Testis (tissue), 3 donors: ENCODE results near the gene TTC33. TPM values are rescaled to one million over a fixed set of nuclear protein-coding genes. Genes with fewer than 3 reads are reported as not detected.
"Not testable (repeated sequence)": the region's sequence is repeated elsewhere in the genome, so short reads cannot be mapped to it uniquely, and the experiment has no call there.

Source experiments
- DNase-seq: peaks from one replicate; pipeline ENCODE4 v3.0.0-alpha.2; 2019
- H3K27ac ChIP-seq, 2 donors: fragments of 200-600 bp; sonication (generic); one replicate each; pipeline ENCODE4 v1.5.1; 2019
- H3K27me3 ChIP-seq: fragments of 200-600 bp; sonication (generic); one replicate; pipeline ENCODE4 v1.5.1; 2019
- H3K36me3 ChIP-seq: fragments of 200-600 bp; sonication (generic); one replicate; pipeline ENCODE4 v1.5.1; 2017; ENCODE audit warnings: low read depth; ENCODE audit errors: missing control alignments
- H3K4me1 ChIP-seq: fragments of 200-600 bp; sonication (generic); one replicate; pipeline ENCODE4 v1.5.1; 2019
- H3K4me3 ChIP-seq, 2 donors: fragments of 200-600 bp; sonication (generic); one replicate each; pipeline ENCODE4 v1.5.1; 2017 to 2019
- H3K9me3 ChIP-seq: fragments of 200-600 bp; sonication (generic); one replicate; pipeline ENCODE4 v1.5.1; 2017
- CTCF ChIP-seq, 3 experiments: fragments of 450-650 bp in 2 of 3; fragments of 200-600 bp in 1 of 3; sonication (generic) in 1 of 3; IDR thresholded peaks; one replicate each; pipeline ENCODE4 v1.5.1; 2016 to 2019; ENCODE audit warnings: antibody characterized with exemption in 3 of 3, mild to moderate bottlenecking in 2 of 3, moderate library complexity in 1 of 3
- POLR2A ChIP-seq: fragments of 450-650 bp; IDR thresholded peaks from one replicate; pipeline ENCODE4 v1.6.1; 2017; ENCODE audit warnings: antibody characterized with exemption, mild to moderate bottlenecking, moderate library complexity
- WGBS, 2 donors: methylation state at CpG; one replicate each; pipeline ENCODE4 v1.1.5; 2018; 5-methylcytosine and 5-hydroxymethylcytosine counted together
- intact Hi-C: fragments of 100-400 bp; cut with DNase I; formaldehyde crosslinking; loops from one replicate; pipeline ENCODE4 v1.15.1; 2023; ENCODE audit warnings: low total_unique reads
- polyA plus RNA-seq: library from polyadenylated mRNA; stranded (reverse); fragments of 350-450 nt; fragmentation: Illumina TruSeq; extraction: RNeasy Lipid Tissue Mini Kit (QIAGEN cat#74804); gene quantifications from one replicate; pipeline ENCODE4 v1.2.3, GENCODE V29; 2014; ENCODE audit warnings: low read depth, low replicate concordance; ENCODE audit not compliant: insufficient read depth
- total RNA-seq, 2 donors: library from RNA; depleted of rRNA; stranded (reverse); fragments of >200 nt; gene quantifications; one replicate each; pipeline ENCODE4 v1.2.3, GENCODE V29; 2016

The TTC33 gene
- total and polyA plus RNA-seq, 3 donors from 2014 or later: 14.7 to 16.5 (median 15.2) TPM

- no peak overlapping the region for H3K27ac ChIP-seq
- intact Hi-C loops: no loop called here
- TF ChIP-seq CTCF (IDR thresholded peaks at IDR 0.05): no peak
- TF ChIP-seq POLR2A: no peak
- no peaks in the 10 kb centered on the region for H3K27me3 ChIP-seq
- H3K4me1 ChIP-seq: no peaks in the 10 kb centered on the region
- 71 to 93% methylated on average over 1 of the region's 1 CpG for WGBS, 2 donors
- no peak overlapping the region for H3K4me3 ChIP-seq
- no peaks in the 10 kb centered on the region for H3K36me3 ChIP-seq
- DNase-seq: no peak
- H3K9me3 ChIP-seq: no peaks in the 10 kb centered on the region
These were observed 155.4 kb downstream of the TTC33 start for GRCh38 chr5:40600383-40600782.

- intact Hi-C loops: no loop called here
- no peak overlapping the region for H3K27ac ChIP-seq
These were observed 156.1 kb downstream of the TTC33 start for GRCh38 chr5:40599676-40600075.

GRCh38 chr5:40594811-40595210, 160.9 kb downstream of the TTC33 start:
- Histone ChIP-seq H3K36me3 (no peaks in the 10 kb centered on the region), H3K4me3 (no peak overlapping the region), H3K27ac (no peak overlapping the region), H3K9me3 (no peaks in the 10 kb centered on the region), H3K27me3 (no peaks in the 10 kb centered on the region), H3K4me1 (no peaks in the 10 kb centered on the region)
- no peak for DNase-seq
- WGBS, 2 donors: 29 to 46% methylated on average over 1 of the region's 1 CpG
- no peak for TF ChIP-seq CTCF (IDR thresholded peaks at IDR 0.05)
- no peak for TF ChIP-seq POLR2A
- intact Hi-C loops: no loop called here

More at GRCh38 chr5:40599676-40600075, 156.1 kb downstream of the TTC33 start:
- Histone ChIP-seq H3K4me1 (no peaks in the 10 kb centered on the region), H3K27me3 (no peaks in the 10 kb centered on the region), H3K36me3 (no peaks in the 10 kb centered on the region), H3K9me3 (no peaks in the 10 kb centered on the region), H3K4me3 (no peak overlapping the region)
- no peak for TF ChIP-seq POLR2A
- no peak for TF ChIP-seq CTCF (IDR thresholded peaks at IDR 0.05)
- no peak for DNase-seq

- intact Hi-C loops, H3K9me3 ChIP-seq, H3K27ac ChIP-seq, H3K27me3 ChIP-seq, DNase-seq, H3K4me1 ChIP-seq, H3K4me3 ChIP-seq, H3K36me3 ChIP-seq: not testable (repeated sequence)
- 81 to 83% methylated on average over 10 of the region's 10 CpGs for WGBS, 2 donors
These were observed 163.9 kb downstream of the TTC33 start for GRCh38 chr5:40591727-40592396.

GRCh38 chr5:40587376-40587775, 168.4 kb downstream of the TTC33 start:
- 85 to 87% methylated on average over 1 of the region's 1 CpG for WGBS, 2 donors
- Histone ChIP-seq H3K36me3 (no peaks in the 10 kb centered on the region), H3K4me1 (no peaks in the 10 kb centered on the region), H3K4me3 (no peak overlapping the region), H3K27ac (no peak overlapping the region), H3K27me3 (no peaks in the 10 kb centered on the region), H3K9me3 (no peaks in the 10 kb centered on the region)
- no peak for DNase-seq
- no peak for TF ChIP-seq POLR2A
- TF ChIP-seq CTCF (IDR thresholded peaks at IDR 0.05): no peak
- intact Hi-C loops: no loop called here
